Thyroid gland (tissue), 4 donors: ENCODE data around the gene CCR5.

Experiments
- CTCF ChIP-seq, 6 experiments: fragments of 200-600 bp in 3 of 6; fragments of 450-650 bp in 3 of 6; sonication (generic) in 3 of 6; IDR thresholded peaks; one replicate each; pipeline ENCODE4 v1.5.1; 2016 to 2019; ENCODE audit warnings: antibody characterized with exemption in 6 of 6, mild to moderate bottlenecking in 2 of 6, inconsistent platforms in 1 of 6, moderate library complexity in 1 of 6
- POLR2A ChIP-seq, 2 donors: fragments of 450-650 bp; IDR thresholded peaks; one replicate each; pipeline ENCODE4 v1.6.1; 2017; ENCODE audit warnings: antibody characterized with exemption in 2 of 2, mild to moderate bottlenecking in 2 of 2, moderate library complexity in 1 of 2

DNA sequence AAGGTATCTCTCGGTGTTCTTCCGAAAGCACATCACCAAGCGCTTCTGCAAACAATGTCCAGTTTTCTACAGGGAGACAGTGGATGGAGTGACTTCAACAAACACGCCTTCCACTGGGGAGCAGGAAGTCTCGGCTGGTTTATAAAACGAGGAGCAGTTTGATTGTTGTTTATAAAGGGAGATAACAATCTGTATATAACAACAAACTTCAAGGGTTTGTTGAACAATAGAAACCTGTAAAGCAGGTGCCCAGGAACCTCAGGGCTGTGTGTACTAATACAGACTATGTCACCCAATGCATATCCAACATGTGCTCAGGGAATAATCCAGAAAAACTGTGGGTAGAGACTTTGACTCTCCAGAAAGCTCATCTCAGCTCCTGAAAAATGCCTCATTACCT lies 12.3 kb upstream of the CCR5 start:
- TF ChIP-seq CTCF (IDR thresholded peaks at IDR 0.05) (no peak), POLR2A (IDR thresholded peaks at IDR 0.05) (no peak)
